Measurements from ENCODE around the gene TSPAN15. TPM values are rescaled to one million over a fixed set of nuclear protein-coding genes. Genes with fewer than 3 reads are reported as not detected.
"Not testable (repeated sequence)": the region's sequence is repeated elsewhere in the genome, so short reads cannot be mapped to it uniquely, and the experiment has no call there.

Gene TSPAN15
- total RNA-seq, 1 donor from 2014 or later, result 23.4 TPM

DNA sequence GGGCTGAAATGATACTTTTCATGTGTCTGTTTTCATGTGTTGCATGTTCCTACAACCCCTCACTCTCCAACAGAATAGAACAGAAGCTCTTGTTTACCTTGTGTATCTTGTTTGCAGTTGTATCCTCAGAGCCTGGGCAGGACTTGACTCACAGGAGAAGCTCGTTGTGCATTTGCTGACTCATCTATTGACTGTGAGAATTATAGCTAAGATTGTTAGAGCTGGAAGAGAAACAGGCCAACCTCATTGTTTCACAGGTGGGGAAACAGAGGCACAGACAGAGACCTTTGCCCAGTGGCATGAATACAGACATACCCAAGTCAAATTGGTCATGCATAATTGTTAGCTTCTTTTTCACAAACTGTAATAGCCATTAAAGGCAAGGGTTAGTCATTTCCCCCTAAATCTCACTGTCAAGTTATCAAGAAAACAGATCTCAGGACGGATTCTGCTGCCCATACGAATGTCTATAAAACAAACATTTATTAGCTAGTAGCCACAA lies 4.6 kb upstream of the TSPAN15 start:
- DNase-seq, result no peak

DNA sequence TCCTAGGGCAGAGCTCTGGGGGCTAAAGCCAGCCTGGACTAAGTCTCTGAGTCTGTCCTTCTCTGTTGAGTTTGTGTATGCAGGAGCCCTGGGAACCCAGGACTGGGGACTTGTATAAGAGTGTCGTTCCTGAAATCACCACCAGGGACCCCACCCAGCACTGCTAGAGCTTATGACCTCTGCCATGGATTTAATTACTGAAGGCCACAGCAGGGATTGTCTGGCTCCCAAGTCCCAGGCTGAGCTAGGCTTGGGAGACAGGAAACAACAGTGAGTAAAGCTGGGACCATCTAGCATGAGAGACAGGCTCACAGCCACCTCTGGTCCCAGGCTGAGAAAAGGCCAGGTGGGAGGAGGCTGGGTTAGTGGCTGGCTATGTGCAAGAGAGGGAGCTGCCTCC lies 1.4 kb upstream of the TSPAN15 start:
- DNase-seq, result peak; percentile 47

DNA sequence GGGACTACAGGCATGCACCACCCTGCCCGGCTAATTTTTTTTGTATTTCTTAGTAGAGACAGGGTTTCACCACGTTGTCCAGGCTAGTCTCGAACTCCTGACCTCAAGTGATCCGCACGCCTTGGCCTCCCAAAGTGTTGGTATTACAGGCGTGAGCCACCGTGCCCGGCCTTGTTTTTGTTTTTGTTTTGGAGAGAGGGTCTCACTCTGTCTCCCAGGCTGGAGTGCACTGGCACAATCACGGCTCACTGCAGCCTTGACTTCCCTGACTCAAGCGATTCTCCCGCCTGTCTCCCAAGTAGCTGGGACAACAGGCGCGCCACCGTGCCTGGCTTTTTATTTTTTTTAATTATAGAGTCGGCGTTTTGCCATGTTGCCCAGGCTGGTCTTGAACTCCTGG lies 870 bp upstream of the TSPAN15 start:
- DNase-seq, result not testable (repeated sequence)

DNA sequence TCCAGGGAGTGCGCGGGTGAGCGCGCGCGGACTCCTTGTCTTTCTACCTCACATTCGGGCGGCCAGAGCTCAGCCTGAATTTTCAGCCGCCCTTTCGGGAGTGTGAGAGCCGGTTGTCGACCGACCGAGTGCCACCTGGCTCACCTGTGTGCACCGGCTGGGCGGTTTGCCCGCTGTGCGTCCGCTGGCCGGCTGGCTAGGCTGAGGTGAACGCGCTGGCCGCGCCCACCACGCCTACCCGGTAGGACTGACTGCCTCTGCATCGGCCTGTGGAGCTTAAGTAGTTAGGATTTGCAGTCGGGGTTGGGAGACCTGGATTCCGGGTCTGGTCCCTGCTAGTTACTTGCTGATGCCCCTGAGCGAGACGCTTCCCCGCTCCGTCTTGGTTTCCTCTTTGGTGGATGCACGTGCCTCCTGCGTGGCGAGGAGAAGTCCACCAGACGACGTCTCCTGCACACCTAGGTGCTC lies 553 bp downstream of the TSPAN15 start:
- no peak for DNase-seq

DNA sequence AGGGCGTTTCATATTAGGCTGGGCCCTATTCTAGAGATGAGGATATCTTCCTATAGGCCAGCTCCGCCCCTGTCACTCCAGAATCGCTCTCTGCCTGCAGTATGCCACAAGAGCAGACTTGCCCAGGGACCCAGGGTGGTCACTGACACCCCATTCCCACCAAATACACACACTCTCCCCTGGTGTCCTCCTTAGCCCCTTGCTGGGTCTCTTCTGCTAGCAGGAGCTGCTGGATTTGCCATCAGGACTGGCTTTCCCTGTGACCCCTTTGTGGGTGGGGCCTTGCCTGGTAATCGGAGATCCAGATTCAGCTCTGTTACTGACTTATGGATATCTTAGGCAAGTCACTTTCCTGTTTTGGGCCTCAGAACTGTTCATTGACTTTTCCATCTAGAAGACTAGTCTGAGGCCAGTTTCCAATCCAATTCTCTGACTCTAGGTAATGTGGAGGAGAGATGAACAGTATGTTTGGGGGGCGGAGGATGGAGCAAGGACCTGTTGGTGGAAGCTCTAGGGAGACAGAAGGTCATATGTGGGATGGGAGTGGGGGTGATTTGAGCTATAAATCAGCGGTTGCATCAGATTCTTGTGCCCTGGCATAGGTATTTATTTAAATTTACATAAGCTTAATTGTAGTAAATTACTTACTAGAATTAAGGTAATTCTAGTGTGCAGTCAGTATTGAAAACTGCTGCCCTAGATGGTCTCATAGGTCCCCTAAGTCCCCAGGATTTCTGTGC lies 1.6 kb downstream of the TSPAN15 start:
- no peak for DNase-seq

DNA sequence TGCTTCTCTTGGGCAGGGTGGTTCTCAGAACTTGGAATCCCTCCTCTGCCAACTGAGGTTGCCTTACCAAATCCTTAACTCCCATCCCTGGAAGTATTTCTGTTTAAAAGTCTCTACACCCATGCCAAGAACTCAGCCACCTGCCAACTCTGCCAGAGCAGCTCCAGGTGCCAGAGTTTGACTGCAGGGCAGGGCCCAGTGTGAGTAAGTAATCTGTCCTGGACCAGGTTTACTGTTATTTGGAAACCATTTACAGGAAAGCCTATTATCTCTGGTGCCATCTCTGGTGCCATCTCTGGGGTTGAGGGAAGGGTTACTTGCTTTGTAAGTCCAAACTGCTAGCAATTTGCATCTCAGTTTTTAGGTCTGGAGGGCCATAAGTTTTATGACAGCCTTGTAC lies 2.5 kb downstream of the TSPAN15 start:
- no peak for DNase-seq

DNA sequence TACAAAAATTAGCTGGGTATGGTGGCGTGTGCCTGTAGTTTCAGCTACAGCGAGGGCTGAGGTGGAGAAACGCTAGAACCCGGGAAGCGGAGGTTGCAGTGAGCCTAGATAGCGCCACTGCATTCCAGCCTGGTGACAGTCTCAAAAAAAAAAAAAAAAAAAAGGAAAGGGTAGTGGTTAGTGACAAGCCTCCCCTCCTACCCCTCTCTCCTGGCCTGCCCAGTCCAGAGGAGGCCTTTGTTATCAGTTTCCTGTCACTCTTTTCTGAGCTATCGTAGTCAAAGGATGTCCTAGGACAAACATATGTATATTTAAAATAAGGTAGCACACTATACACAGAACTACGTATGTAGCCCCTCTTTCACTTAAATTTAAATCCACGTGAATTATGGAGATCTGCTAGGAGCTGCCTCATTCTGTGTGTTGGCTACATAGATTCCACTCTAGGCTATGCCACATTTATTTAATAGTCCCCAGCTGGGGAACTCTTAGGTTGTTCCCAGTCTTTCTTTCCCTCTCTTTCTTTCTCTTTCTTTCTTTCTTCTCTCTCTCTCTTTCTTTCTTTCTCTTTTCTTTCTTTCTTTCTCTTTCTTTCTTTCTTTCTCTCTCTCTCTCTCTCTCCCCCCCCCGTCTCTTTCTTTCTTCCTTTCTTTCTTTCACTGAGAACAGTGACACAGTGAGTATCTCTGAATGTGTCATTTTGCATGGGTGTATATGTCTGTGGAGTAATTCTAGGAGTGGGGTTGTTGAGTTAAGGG lies 3.9 kb downstream of the TSPAN15 start:
- DNase-seq, result no peak

DNA sequence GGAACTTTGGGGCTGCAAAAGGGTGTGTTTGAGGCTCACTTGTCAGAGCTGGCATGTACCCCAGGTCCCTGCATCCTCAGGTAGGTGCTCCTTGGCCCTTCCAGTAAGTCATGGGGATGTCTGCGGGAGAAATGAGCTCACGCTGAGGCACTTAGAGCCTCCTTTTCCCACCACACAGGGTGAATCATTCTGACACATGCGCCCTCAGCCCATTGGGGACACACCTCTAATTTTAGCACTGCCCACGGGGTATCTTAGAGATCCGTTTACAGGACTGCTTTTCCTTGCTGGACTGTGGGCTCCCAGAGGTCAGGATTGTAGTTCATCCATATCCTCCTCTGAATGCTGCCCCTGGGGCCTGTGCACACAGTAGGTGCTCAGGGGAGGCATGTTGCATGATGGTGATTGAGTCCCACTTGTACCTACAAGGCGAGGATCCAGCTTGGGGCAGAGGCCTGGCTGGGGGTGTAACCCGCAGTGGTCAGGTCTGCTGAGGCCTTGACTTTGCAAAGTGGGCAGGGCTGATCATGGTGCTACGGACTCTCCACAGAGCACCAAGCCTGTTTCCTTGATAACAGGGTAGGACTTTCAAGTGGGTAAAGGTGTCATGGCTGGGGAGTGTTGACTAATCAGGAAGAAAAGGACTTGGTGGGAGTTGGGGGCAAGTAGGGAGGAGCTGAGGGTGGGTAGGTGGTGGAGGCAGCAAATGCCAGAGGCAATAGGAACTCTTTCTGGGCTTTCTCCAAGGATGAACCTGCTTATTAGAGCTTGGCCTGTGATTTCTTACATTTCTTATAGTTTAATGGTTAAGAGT lies 5.8 kb downstream of the TSPAN15 start:
- no peak for DNase-seq

DNA sequence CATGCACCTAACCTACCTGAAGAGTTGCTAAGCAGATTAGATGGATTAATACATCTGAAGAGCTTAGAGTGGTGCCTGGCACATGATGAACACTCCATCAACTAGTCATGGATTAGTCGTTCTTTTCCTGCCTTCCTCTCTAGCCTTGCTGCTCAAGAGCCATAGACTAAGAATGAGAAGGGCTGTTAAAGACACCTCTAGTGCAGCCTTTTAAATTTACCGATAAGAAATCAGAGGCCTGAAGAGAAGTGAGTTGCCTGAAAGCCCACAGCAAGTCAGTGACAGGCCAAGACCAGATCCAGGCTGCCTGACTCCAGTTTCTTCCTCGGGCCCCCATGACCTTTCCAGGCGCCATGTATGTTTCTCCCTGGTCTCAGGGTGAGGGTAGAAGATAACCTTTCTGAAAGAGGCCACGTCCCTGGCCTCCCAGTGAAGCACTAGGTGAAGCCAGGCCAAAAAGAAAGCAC lies 6.5 kb downstream of the TSPAN15 start:
- no peak for DNase-seq

DNA sequence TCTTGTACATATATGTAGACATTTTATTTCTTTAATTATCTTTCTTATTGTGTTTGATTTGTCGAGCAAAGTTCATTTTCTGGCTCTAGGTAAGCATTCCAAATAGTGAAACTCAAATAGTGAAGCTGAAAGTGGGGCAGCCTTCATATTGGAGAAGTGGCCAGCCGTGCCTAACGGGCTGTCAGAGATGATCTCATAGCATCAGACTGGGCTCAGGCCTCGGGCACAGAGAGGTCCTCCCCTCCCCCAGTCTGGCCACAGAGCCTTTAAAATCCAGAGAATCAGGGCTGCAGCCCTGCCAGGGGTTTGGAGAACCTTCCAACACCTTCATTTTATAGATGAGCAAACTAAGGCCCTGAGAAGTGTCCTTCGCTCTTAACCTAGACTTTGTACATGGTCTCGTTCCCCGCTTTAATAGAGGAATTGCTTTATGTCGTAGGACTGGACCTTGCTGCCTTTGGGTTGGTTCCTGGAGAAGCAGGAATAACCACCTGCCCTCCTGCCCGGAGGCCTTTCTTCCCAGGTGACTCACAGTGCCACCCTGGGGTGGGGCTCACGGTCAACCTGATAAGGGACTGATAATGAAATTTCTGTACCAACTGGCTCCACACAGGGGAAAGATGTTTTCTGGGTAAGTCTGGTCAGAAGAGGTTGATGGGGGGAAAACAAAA lies 7.3 kb downstream of the TSPAN15 start:
- DNase-seq, result no peak

DNA sequence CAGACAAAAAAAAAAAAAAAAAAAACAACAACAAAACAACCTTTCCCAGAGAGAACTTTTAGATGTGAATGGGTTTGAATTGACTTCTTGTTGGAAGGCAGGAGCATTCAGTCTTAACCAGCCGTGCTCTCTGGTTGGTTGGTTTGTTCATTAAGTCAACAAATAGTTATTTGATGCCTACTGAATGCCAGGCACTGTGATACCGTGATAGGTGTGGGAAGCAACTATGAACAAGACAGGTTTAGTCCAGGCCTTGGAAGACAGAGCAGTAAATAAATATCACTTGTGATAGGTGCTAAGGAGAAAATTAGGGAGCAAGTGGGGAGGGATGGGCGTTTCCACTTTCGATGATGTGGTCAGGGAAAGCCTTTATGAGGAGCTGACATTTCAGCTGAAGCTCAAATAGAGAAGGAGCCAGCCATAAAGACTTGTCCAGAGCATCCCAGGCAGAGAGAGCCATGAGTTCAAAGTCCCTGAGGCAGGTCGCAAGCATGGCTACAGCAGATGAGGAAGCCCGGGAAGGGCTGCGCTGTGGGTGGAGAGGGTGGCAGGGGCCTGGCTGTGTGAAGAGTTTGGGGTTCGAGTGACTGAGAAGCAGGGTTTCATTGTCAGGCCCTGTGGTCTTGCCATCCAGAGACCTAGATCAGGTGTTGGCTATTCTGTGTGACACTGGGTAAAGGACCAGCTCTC lies 8.0 kb downstream of the TSPAN15 start:
- no peak for DNase-seq

DNA sequence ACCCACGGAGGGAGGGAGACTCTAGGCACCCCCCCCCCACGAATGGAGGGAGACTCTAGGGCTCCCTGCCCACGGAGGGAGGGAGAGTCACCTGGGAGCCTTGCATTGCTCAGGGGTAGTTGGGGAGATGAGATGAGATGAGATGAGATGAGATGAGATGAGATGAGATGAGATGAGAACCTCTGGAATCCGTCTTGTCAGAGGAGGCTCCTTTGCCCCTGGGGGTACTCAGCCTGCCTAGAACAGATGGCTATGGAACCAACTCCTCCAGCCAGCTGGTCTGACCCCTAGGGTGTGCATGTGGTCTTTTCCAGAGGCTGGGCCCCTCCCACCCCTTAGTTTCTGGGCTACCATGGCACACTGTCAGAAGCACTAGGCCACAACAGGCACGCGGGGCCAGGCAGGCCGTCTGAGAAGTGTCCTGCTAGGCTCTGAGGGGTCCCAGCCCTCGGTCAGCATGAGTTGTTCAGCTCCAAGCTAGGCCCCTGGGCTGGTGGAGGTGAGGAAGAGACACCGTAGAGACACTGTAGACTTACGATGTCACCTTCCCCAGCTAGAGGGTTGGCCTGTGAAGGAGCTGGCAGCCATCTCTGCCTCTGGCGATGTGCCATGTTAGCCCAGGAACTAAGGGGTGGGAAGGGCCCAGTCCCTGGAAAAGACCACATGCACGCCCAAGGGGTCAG lies 8.8 kb downstream of the TSPAN15 start:
- no peak for DNase-seq

DNA sequence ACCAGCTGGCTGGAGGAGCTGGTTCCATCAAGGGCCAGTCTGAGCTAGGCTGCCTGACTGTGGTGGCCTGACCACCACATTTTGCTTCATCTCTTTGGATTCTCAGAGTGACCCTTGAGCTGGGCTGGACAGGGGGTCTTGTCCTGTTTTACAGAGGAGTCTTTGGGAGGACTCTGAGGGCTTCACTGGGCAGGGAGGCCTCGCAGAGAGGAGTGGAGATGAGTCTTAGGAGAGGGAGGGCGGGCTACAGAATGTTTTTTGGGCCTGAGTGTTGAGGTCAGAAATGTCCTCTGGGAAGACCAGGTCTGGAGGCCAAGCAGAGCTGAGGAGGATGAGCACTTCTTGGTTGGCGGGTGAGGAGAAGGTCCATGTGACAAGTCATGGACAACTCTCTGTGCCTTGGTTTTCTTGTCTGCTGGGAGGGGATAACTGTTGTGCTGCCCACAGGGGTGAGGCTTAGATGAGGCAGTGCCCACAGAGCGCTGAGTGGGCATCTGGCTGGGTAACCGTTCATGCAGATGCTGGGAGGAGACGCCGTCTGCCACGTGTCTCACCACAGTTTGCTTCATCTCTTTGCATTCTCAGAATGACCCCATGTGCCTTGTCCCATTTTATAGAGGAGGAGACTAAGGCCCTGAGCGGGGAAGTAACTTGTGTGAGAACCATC lies 9.4 kb downstream of the TSPAN15 start:
- DNase-seq, result no peak

DNA sequence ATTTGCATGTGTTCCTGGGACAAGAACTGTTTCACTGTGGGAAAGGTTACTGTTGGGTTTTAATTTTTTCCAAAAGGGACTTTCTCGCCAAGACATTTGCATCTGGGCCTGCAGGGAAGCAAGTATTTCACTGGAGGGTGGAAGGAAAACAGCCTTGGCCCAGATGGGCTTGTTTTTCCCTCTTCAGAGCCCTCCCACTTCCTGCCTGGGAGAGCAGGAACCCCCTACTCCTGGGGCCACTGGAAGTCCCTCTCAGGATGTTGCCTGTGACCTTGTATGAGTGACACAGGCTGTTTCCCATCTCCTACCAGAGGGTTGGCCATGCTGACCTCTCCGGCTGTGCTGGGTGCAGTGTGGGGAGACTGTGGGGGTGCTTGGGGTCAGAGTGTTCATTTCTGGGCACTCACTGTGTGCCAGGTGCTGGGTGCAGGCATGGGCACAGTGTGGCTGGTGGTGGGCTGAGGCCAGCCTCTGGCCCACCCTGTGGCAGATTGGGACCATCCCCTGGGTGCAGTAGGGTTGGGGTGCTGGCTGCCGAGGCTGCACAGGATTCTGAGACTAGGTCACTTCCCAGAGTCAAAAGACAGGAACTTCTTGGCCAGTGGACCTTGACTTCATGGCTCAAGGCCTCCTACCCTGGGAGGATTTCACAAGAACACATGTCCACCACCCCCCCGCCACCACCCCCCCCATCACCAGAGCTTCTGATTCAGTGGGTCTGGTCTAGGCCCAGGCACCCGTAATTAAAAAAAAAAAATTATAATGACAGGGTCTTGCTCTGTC lies 10.2 kb downstream of the TSPAN15 start:
- peak; percentile 87 for DNase-seq

DNA sequence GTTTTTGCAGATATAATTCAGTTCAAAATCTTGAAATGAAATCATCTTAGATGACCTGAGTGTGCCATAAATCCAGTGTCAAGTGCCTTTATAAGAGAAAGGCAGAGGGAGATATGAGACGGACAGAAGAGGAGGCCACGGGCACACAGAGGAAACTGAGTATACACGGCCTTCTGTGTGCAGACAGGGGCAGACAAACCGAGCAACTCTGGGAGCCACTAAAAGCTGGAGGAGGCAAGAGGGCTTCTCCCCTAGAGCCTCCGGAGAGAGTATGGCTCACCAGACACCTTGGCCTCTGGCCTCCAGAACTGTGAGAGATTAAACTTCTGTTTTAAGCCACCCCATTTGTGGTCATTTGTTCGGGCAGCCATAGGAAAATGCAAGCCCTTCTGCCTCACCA lies 12.6 kb downstream of the TSPAN15 start:
- no peak for DNase-seq

DNA sequence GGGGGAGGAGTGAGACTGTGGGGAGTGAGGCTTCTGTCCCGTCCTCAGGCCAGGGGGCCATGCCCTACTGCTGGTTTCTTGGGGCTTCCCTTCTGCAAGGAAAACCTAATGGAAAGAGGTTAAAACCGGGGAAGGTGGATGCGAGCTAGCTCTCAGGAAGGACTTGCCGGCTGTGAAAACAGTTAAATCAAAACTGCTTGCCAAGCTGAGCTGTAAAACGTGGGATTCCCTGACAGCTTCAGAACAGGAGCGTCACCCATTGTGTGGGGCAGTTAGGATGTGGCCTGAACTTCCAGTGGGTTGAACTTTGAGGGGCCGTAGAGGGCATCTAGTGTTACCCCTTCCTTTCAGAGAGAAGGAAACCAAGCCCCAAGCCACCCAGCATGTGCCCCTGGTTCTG lies 13.1 kb downstream of the TSPAN15 start:
- no peak for DNase-seq

DNA sequence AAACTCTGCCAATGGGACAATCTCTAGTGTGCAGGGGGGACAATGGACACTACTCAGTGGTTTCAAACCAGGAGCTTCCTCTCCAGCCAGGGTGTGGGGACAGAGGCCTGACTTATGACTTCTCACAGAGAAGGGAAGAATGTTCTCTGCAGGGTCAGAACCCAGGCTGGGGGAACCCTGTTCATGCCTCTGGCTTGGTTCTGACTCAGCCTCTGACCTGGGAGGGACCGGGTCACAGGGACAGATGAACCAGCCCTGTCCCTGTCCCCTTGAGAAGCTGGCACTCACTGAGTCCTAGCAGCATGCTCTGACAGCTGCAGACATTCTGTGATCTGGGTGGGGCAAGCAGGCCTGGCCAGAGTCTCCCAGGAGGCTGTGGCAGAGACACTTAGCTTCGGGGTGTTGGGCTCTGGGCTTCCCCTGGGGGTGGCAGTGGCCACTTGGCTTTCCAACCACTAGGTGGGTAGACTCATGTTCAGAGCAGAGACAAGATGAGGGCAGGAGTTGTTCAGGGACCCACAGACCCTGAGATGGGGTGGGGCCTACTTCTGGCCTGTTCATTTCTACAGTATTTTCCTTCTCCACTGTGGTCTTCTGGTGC lies 13.6 kb downstream of the TSPAN15 start:
- no peak for DNase-seq

DNA sequence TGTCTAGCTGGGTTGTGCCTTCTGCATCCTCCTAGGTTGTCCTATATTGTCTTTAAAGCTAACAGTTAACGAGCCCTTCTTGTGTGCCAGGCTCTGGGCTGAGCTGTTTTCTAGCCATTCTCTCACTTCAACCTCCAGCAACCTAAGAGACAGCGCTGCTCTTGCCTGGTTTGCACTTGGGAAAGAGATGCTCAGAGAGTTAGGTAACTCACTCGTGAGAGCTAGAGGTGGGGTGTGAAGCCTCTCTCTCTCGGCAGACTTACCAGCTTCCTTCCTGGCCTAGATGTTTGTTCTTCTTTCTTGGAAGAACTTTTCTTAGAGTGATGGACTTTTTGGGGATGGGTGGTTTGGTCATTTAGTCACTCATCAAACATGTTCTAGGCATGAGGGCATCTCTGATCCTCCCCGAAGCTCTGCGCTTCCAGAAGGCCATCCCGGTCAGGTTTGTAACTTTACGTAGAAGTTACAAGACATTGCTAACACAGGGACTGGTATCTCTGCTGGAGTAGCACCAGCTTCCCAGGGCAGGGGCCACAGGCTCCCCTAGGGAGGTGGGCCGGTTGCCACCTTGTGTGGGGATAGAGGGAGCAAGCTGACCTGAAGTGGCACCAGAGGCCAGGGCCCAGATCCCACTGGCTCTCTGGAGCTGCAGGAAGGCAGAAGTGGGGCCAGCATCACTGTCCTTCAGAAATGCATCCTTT lies 14.3 kb downstream of the TSPAN15 start:
- DNase-seq, result no peak
